ENCODE results near the gene MR1. TPM values are rescaled to one million over a fixed set of nuclear protein-coding genes. Genes with fewer than 3 reads are reported as not detected.
A peak's percentile ranks its signal among the peaks of the same experiment; 100 is the strongest.

The MR1 gene
- total and polyA plus RNA-seq, 2 of the 13 experiments (the other 11 are each of a cell fraction or from before 2014, with no cell fraction given) = 7.7 to 10.4 TPM

DNA sequence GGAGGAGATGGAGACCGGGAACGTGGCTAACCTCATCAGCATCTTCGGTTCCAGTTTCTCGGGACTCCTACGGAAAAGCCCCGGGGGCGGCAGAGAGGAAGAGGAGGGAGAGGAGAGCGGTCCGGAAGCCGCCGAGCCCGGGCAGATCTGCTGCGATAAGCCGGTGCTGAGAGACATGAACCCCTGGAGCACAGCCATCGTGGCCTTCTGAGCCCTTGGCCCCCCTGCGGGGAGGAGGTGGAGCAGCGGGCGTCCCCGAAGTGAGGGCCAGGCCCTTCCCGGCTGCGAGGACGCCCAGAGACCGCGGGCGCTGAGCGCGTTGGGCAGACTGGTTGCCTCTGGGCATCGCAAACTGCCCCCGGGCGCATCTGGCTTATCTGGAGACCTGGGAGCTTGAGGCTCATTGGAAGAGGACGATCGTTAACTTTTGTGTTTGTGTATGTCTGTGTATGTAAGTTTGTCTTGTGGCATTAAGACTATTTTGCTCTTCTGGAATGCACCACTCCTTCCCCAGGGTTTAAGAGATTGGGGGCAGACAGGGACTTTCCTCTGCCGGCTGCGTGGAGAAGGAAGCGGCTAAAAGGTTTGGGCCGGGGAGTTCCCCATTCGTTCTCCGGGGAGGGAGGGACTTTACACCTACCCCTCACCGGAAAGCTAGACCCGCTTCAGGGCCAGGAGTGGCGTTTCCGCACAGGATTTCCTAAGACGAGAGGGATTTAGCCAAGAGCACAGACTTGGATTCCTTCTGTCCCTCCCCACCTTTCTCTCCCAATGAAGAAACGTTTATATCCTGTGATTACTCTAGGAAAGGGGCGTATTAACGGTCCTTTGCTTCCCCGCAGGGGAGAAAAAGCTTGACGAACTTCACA lies 56.1 kb downstream of the MR1 start (continued):
- TF ChIP-seq, protein P1, sequence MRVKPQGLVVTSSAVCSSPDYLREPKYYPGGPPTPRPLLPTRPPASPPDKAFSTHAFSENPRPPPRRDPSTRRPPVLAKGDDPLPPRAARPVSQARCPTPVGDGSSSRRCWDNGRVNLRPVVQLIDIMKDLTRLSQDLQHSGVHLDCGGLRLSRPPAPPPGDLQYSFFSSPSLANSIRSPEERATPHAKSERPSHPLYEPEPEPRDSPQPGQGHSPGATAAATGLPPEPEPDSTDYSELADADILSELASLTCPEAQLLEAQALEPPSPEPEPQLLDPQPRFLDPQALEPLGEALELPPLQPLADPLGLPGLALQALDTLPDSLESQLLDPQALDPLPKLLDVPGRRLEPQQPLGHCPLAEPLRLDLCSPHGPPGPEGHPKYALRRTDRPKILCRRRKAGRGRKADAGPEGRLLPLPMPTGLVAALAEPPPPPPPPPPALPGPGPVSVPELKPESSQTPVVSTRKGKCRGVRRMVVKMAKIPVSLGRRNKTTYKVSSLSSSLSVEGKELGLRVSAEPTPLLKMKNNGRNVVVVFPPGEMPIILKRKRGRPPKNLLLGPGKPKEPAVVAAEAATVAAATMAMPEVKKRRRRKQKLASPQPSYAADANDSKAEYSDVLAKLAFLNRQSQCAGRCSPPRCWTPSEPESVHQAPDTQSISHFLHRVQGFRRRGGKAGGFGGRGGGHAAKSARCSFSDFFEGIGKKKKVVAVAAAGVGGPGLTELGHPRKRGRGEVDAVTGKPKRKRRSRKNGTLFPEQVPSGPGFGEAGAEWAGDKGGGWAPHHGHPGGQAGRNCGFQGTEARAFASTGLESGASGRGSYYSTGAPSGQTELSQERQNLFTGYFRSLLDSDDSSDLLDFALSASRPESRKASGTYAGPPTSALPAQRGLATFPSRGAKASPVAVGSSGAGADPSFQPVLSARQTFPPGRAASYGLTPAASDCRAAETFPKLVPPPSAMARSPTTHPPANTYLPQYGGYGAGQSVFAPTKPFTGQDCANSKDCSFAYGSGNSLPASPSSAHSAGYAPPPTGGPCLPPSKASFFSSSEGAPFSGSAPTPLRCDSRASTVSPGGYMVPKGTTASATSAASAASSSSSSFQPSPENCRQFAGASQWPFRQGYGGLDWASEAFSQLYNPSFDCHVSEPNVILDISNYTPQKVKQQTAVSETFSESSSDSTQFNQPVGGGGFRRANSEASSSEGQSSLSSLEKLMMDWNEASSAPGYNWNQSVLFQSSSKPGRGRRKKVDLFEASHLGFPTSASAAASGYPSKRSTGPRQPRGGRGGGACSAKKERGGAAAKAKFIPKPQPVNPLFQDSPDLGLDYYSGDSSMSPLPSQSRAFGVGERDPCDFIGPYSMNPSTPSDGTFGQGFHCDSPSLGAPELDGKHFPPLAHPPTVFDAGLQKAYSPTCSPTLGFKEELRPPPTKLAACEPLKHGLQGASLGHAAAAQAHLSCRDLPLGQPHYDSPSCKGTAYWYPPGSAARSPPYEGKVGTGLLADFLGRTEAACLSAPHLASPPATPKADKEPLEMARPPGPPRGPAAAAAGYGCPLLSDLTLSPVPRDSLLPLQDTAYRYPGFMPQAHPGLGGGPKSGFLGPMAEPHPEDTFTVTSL (CRISPR knock-in tag; IDR thresholded peaks at IDR 0.05; ENCODE audit: borderline replicate concordance) = peak; percentile 41; the same call in 1 of the 2 replicates
- TF ChIP-seq HDAC2 (CRISPR knock-in tag; IDR thresholded peaks at IDR 0.05) (peak; percentile 56), TBP (CRISPR knock-in tag; IDR thresholded peaks at IDR 0.05) (no peak), CEBPB (IDR thresholded peaks at IDR 0.05; ENCODE audit: borderline replicate concordance, low read depth, low read length) (no peak), ARHGAP35 (CRISPR knock-in tag; IDR thresholded peaks at IDR 0.05; ENCODE audit: borderline replicate concordance) (no peak; the same call in 1 of the 2 replicates), SMAD1 (CRISPR knock-in tag; IDR thresholded peaks at IDR 0.05; ENCODE audit: borderline replicate concordance, low read depth) (no peak), ZNF547 (CRISPR knock-in tag; IDR thresholded peaks at IDR 0.05) (no peak), ARID2 (CRISPR knock-in tag; IDR thresholded peaks at IDR 0.05; ENCODE audit: borderline replicate concordance) (peak; percentile 15; the same call in 1 of the 2 replicates), ZSCAN9 (CRISPR knock-in tag; IDR thresholded peaks at IDR 0.05; ENCODE audit: borderline replicate concordance) (0 out of 2 replicates have a peak, but pooled peaks have one; percentile 40), ZNF747 (CRISPR knock-in tag; IDR thresholded peaks at IDR 0.05; ENCODE audit: borderline replicate concordance) (0 out of 2 replicates have a peak, but pooled peaks have one; percentile 56), TBL1XR1 (IDR thresholded peaks at IDR 0.05; ENCODE audit: borderline replicate concordance, low read length, partially characterized antibody) (no peak), TMF1 (CRISPR knock-in tag; IDR thresholded peaks at IDR 0.05; ENCODE audit: low read depth) (0 out of 2 replicates have a peak, but pooled peaks have one; percentile 28), SALL1 (CRISPR knock-in tag; IDR thresholded peaks at IDR 0.05) (peak; percentile 39; the same call in 1 of the 2 replicates), HNRNPUL1 (IDR thresholded peaks at IDR 0.05; ENCODE audit: low read depth, low read length) (no peak), NCOA5 (CRISPR knock-in tag; IDR thresholded peaks at IDR 0.05) (no peak)
- TF ChIP-seq, protein P2, sequence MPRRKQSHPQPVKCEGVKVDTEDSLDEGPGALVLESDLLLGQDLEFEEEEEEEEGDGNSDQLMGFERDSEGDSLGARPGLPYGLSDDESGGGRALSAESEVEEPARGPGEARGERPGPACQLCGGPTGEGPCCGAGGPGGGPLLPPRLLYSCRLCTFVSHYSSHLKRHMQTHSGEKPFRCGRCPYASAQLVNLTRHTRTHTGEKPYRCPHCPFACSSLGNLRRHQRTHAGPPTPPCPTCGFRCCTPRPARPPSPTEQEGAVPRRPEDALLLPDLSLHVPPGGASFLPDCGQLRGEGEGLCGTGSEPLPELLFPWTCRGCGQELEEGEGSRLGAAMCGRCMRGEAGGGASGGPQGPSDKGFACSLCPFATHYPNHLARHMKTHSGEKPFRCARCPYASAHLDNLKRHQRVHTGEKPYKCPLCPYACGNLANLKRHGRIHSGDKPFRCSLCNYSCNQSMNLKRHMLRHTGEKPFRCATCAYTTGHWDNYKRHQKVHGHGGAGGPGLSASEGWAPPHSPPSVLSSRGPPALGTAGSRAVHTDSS (CRISPR knock-in tag; conservative IDR thresholded peaks at IDR 0.05) = no peak
- TF ChIP-seq, protein P3, sequence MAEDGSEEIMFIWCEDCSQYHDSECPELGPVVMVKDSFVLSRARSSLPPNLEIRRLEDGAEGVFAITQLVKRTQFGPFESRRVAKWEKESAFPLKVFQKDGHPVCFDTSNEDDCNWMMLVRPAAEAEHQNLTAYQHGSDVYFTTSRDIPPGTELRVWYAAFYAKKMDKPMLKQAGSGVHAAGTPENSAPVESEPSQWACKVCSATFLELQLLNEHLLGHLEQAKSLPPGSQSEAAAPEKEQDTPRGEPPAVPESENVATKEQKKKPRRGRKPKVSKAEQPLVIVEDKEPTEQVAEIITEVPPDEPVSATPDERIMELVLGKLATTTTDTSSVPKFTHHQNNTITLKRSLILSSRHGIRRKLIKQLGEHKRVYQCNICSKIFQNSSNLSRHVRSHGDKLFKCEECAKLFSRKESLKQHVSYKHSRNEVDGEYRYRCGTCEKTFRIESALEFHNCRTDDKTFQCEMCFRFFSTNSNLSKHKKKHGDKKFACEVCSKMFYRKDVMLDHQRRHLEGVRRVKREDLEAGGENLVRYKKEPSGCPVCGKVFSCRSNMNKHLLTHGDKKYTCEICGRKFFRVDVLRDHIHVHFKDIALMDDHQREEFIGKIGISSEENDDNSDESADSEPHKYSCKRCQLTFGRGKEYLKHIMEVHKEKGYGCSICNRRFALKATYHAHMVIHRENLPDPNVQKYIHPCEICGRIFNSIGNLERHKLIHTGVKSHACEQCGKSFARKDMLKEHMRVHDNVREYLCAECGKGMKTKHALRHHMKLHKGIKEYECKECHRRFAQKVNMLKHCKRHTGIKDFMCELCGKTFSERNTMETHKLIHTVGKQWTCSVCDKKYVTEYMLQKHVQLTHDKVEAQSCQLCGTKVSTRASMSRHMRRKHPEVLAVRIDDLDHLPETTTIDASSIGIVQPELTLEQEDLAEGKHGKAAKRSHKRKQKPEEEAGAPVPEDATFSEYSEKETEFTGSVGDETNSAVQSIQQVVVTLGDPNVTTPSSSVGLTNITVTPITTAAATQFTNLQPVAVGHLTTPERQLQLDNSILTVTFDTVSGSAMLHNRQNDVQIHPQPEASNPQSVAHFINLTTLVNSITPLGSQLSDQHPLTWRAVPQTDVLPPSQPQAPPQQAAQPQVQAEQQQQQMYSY (CRISPR knock-in tag; IDR thresholded peaks at IDR 0.05) = no peak
